ENCODE measurements around the gene HASPIN.

The HASPIN gene

DNA sequence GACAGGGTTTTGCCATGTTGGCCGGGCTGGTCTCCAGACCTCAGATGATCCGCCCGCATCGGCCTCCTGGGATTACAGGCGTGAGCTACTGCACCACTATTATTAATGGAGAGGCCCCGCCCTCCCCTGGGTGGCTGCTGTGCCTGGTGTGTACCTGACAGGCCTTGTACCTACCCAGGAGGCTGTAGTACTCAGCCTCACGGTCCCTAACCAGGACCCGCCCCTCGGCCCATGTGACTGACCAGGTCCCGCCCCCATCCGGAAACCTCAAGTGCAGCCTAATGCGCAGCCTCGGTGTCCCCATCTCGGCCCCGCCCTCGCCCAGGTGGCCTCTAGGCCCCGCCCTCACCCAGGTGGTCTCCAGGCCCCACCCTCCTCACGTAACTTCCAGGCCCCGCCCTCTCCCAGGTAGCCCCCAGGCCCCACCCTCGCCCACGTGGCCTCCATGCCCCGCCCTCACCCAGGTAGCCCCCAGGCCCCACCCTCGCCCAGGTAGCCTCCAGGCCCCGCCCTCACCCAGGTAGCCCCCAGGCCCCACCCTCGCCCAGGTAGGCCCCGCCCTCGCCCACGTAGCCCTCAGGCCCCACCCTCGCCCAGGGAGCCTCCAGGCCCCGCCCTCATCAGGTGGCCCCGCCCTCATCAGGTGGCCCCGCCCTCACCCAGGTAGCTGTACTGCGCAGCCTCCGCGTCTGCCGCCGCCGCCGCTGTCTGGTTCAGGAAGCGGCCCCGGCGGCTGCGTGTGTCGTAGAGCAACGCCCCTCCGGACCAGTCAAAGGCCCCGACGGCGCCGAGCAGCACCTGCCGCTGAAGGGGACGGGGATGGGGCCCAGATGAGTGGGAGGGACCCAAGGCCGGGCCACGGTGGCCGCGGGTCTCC, 31.0 kb downstream of the HASPIN start:
- Histone ChIP-seq H3K4me3 (ENCODE audit: low read depth in 1 of 2, low read length in 1 of 2) (peak overlapping the region; percentile 70 to 71), H3K27ac (peak overlapping the region; percentile 76), H3K27me3 (no peaks in the 10 kb centered on the region), H3K9me3 (no peaks in the 10 kb centered on the region), H3K4me1 (ENCODE audit: control insufficient read depth in 1 of 2, insufficient read depth in 1 of 2, low read depth in 1 of 2, low read length in 1 of 2) (peaks cover 22% of the 10 kb centered on the region in 2 experiments), H3K36me3 (no peaks in the 10 kb centered on the region)
- TF ChIP-seq, protein P1, sequence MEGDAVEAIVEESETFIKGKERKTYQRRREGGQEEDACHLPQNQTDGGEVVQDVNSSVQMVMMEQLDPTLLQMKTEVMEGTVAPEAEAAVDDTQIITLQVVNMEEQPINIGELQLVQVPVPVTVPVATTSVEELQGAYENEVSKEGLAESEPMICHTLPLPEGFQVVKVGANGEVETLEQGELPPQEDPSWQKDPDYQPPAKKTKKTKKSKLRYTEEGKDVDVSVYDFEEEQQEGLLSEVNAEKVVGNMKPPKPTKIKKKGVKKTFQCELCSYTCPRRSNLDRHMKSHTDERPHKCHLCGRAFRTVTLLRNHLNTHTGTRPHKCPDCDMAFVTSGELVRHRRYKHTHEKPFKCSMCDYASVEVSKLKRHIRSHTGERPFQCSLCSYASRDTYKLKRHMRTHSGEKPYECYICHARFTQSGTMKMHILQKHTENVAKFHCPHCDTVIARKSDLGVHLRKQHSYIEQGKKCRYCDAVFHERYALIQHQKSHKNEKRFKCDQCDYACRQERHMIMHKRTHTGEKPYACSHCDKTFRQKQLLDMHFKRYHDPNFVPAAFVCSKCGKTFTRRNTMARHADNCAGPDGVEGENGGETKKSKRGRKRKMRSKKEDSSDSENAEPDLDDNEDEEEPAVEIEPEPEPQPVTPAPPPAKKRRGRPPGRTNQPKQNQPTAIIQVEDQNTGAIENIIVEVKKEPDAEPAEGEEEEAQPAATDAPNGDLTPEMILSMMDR (IDR thresholded peaks at IDR 0.05) = no peak

DNA sequence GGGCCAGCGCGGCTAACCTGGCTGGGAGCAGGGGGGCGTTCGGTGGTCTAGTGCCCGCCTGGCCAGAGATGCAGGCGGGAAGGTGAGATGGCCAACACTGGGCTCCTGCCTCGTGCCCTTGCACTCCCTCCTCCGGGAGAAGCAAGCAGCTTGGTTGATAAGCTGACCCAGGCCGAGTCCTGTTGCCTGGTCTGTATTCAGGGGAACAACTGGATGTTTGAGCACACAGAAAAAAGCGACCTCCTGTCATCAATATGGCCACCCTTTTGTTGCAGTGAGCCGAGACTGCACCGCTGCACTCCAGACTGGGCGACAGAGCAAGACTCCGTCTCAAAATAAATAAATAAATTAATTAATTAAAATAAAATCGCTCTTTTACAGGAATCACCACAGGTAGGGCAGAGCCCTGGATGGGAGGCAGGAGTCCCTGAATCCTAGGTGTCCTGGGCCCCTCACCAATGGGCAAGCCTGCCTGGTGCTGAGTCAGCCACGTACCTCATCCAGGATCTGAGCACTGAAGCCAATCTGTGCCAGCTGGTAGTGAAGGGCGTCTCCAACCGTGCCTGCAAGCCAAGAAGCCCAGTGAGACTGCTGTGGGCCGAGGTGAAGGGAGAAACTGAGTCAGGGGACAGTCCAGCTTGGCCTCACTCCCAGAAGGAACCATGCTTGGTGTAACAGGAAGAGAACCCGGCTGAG, 31.8 kb downstream of the HASPIN start:
- Histone ChIP-seq H3K27me3 (no peaks in the 10 kb centered on the region), H3K27ac (peak overlapping the region; percentile 76), H3K4me1 (ENCODE audit: control insufficient read depth in 1 of 2, insufficient read depth in 1 of 2, low read depth in 1 of 2, low read length in 1 of 2) (peaks cover 14% of the 10 kb centered on the region in 2 experiments), H3K4me3 (ENCODE audit: low read depth in 1 of 2, low read length in 1 of 2) (peak overlapping the region; percentile 70 to 71), H3K9me3 (no peaks in the 10 kb centered on the region), H3K36me3 (no peaks in the 10 kb centered on the region)
- TF ChIP-seq, protein P1 (IDR thresholded peaks at IDR 0.05) = no peak

DNA sequence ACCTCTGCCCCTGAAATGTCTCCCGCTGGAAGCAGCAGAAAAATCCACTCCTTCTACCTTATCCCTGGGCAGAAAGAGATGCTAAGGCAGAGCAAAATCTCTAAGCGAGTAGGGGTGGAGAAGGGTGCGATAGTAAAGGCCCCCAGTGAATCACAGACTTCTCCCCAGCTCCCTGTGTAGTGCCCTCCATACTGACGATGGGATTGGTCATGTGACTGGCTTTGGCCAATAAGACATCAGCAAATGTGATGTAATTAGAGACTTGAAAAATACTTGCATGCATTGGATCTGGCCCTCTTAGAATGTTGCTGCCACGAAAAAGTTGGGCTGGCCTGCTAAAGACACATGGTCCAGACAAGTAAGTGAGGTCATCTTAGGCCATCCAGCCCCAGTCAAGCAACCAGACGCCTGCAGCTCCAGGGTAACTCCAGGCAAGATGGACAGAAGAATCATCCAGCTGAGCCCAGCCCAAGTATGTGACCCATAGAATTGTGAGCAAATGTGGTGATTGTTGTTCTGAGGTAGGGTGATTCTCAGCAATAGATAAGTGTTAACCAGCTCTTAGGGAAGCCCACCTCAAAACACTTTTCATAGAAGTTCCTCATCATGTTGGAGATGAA, 36.0 kb downstream of the HASPIN start:
- TF ChIP-seq, protein P1 (IDR thresholded peaks at IDR 0.05) = no peak

DNA sequence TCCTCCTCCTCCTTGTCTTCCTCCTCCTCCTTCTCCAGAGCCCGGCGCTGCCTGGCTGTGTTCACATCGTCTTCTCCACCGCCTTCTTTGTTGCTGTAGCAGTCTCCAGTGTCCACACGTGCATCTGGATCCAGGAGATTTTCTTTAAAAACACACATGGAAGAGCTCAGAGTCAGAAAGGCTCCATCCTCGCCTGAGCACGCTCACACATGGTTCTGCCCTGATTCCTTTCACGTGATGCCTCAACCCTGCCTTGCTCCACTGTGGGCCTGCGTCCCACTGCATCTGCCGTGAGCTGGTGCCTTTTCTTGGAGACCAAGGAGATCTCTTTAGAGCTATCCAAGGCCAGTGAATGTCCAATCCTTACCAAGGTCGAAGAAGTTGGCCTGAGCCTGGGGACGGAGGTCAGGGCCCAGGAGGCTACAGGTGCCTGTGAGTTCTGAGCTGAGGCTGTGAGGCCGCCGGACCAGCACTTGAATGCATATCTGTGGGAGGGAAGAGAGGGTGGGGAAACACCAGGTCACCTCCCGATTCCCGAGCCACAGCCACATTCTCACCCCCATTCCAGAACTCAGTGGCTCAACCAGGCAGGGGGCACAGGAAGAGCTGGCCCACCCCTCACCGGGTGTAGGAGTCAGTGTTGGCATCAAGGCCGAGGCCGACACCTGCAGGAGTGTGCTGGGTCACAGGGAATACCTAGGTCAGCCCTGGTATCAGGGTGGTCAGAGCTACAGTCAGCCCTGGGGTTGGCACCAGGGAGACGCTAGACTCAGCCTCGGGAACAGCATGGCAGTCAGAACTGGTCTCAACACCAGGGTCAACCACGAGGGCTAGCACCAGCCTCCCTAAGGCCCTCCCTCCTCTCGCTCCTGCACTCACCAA, 37.6 kb downstream of the HASPIN start:
- Histone ChIP-seq H3K36me3 (no peaks in the 10 kb centered on the region), H3K27ac (no peak overlapping the region), H3K27me3 (no peaks in the 10 kb centered on the region), H3K4me3 (ENCODE audit: low read depth in 1 of 2, low read length in 1 of 2) (no peak overlapping the region), H3K9me3 (no peaks in the 10 kb centered on the region), H3K4me1 (ENCODE audit: control insufficient read depth in 1 of 2, insufficient read depth in 1 of 2, low read depth in 1 of 2, low read length in 1 of 2) (peaks cover 13% of the 10 kb centered on the region in 2 experiments)
- TF ChIP-seq, protein P1 (IDR thresholded peaks at IDR 0.05) = no peak

More for the DNA sequence above, 36.0 kb downstream of the HASPIN start:
- Histone ChIP-seq H3K36me3 (no peaks in the 10 kb centered on the region), H3K9me3 (no peaks in the 10 kb centered on the region), H3K4me1 (ENCODE audit: control insufficient read depth in 1 of 2, insufficient read depth in 1 of 2, low read depth in 1 of 2, low read length in 1 of 2) (peaks cover 13 to 14% of the 10 kb centered on the region in 2 experiments), H3K4me3 (ENCODE audit: low read depth in 1 of 2, low read length in 1 of 2) (no peak overlapping the region), H3K27ac (no peak overlapping the region), H3K27me3 (no peaks in the 10 kb centered on the region)

DNA sequence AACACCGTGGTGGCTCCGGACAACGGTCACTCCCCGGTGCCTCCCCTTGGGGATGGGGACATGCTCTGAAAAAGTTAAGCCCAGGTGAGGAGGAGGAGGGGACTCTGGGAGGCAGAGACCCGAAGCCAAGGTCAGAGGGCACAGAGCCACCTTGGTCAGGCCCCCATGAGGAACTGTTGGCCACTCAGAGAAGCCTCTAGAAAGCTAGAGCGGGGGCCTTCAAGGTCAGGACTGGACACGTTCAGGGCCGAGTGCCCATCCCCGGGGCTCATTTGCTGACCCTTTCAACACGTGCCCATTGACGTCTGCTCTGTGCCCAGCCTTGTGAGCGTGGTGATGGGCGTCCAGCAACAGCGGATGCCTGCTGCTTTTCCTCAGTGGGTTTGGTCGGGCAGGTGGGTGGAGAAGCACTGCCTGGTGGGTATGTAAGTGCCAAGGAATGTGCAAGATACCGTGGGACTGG, 38.2 kb downstream of the HASPIN start:
- peaks cover 13% of the 10 kb centered on the region in 2 experiments for H3K4me1 ChIP-seq (ENCODE audit: control insufficient read depth in 1 of 2, insufficient read depth in 1 of 2, low read depth in 1 of 2, low read length in 1 of 2)
- no peak overlapping the region for H3K27ac ChIP-seq
- no peaks in the 10 kb centered on the region for H3K36me3 ChIP-seq
- H3K4me3 ChIP-seq (ENCODE audit: low read depth in 1 of 2, low read length in 1 of 2) = no peak overlapping the region
- no peaks in the 10 kb centered on the region for H3K27me3 ChIP-seq
- TF ChIP-seq, protein P1 (IDR thresholded peaks at IDR 0.05) = no peak
- no peaks in the 10 kb centered on the region for H3K9me3 ChIP-seq
